HFFc6 (cell line): ENCODE results near the gene MDFIC. TPM values are rescaled to one million over a fixed set of nuclear protein-coding genes. Genes with fewer than 3 reads are reported as not detected.
A peak's percentile ranks its signal among the peaks of the same experiment; 100 is the strongest.
"Not testable (repeated sequence)": the region's sequence is repeated elsewhere in the genome, so short reads cannot be mapped to it uniquely, and the experiment has no call there.

Experiments used
- DNase-seq: peaks from one replicate; pipeline ENCODE4 v3.0.0-alpha.2; 2018
- H3K27ac Mint-ChIP-seq: 2 replicates; pipeline ENCODE4 v1.8.0; 2020; ENCODE audit warnings: mild to moderate bottlenecking, mixed read lengths
- H3K27me3 Mint-ChIP-seq: 2 replicates; pipeline ENCODE4 v1.8.0; 2021; ENCODE audit warnings: mild to moderate bottlenecking, moderate library complexity, mixed read lengths; ENCODE audit not compliant: insufficient read depth
- H3K36me3 Mint-ChIP-seq: 2 replicates; pipeline ENCODE4 v1.8.0; 2021; ENCODE audit warnings: low read depth, mixed read lengths
- H3K4me1 Mint-ChIP-seq: 2 replicates; pipeline ENCODE4 v1.8.0; 2020; ENCODE audit warnings: low read depth, mixed read lengths
- H3K4me3 Mint-ChIP-seq: 2 replicates; pipeline ENCODE4 v1.8.0; 2020; ENCODE audit warnings: mild to moderate bottlenecking, moderate library complexity, mixed read lengths
- H3K9me3 Mint-ChIP-seq: 2 replicates; pipeline ENCODE4 v1.8.0; 2020; ENCODE audit warnings: mild to moderate bottlenecking, mixed read lengths
- total RNA-seq, 6 experiments: library from RNA; stranded (reverse); fragmentation: NEBNext Ultra II Directional; extraction: Animal tissue kit (Norgen Biotek cat#: 25700); gene quantifications; 2 replicates in 1 of 6; 3 replicates in 5 of 6; pipeline ENCODE4 v1.2.3, GENCODE V29; 2021
- TF ChIP-seq, protein P1 (sequence below): fragments of 200-600 bp; sonication (generic); IDR thresholded peaks from 2 replicates; pipeline ENCODE4 v1.5.0; 2021; ENCODE audit warnings: antibody characterized with exemption, mild to moderate bottlenecking

Gene MDFIC
- total RNA-seq, 6 experiments from 2014 or later = 33.3 to 57.9 (median 45.5) TPM

- H3K9me3 Mint-ChIP-seq = no peaks in the 10 kb centered on the region
- H3K27me3 Mint-ChIP-seq = no peaks in the 10 kb centered on the region
- peaks cover 49% of the 10 kb centered on the region for H3K4me1 Mint-ChIP-seq
- TF ChIP-seq, protein P1, sequence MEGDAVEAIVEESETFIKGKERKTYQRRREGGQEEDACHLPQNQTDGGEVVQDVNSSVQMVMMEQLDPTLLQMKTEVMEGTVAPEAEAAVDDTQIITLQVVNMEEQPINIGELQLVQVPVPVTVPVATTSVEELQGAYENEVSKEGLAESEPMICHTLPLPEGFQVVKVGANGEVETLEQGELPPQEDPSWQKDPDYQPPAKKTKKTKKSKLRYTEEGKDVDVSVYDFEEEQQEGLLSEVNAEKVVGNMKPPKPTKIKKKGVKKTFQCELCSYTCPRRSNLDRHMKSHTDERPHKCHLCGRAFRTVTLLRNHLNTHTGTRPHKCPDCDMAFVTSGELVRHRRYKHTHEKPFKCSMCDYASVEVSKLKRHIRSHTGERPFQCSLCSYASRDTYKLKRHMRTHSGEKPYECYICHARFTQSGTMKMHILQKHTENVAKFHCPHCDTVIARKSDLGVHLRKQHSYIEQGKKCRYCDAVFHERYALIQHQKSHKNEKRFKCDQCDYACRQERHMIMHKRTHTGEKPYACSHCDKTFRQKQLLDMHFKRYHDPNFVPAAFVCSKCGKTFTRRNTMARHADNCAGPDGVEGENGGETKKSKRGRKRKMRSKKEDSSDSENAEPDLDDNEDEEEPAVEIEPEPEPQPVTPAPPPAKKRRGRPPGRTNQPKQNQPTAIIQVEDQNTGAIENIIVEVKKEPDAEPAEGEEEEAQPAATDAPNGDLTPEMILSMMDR = no peak
- H3K4me3 Mint-ChIP-seq = no peak overlapping the region
- peaks cover under 1% of the 10 kb centered on the region; the same call in 1 of the 2 replicates for H3K36me3 Mint-ChIP-seq
- DNase-seq = no peak
- H3K27ac Mint-ChIP-seq = peak overlapping the region; percentile 62
These were observed 35.7 kb upstream of the MDFIC start for GRCh38 chr7:114886241-114886640.

- H3K36me3 Mint-ChIP-seq, DNase-seq, H3K27me3 Mint-ChIP-seq, H3K4me3 Mint-ChIP-seq, H3K9me3 Mint-ChIP-seq: not testable (repeated sequence)
- Mint-ChIP-seq H3K4me1 (peaks cover 49% of the 10 kb centered on the region), H3K27ac (peak overlapping the region; percentile 75)
These were observed 32.8 kb upstream of the MDFIC start for GRCh38 chr7:114889116-114889515.

- H3K27ac Mint-ChIP-seq = peak overlapping the region; percentile 75
- H3K4me3 Mint-ChIP-seq = no peak overlapping the region
- DNase-seq = peak; percentile 96
- no peaks in the 10 kb centered on the region for H3K27me3 Mint-ChIP-seq
- H3K4me1 Mint-ChIP-seq = peaks cover 46% of the 10 kb centered on the region
- TF ChIP-seq, protein P1 = no peak
- H3K9me3 Mint-ChIP-seq = peaks cover 6% of the 10 kb centered on the region; the same call in 1 of the 2 replicates
- H3K36me3 Mint-ChIP-seq = no peaks in the 10 kb centered on the region; the same call in 1 of the 2 replicates
These were observed 32.1 kb upstream of the MDFIC start for GRCh38 chr7:114889646-114890285.

DNA sequence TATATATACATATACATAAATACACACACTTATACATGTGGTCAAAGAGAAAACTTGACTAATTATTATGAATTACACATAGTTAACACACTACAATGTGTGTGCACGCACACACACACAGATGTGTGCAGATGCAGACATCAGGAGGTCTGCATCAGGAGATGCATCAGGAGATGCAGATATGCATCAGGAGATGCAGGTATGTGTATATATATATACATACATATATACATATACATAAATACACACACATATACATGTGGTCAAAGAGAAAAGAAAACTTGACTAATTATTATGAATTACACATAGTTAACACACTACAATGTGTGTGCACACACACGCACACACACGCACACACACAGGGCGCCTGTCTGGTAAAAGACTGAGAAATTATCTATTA, 31.3 kb upstream of the MDFIC start:
- Mint-ChIP-seq H3K27ac (no peak overlapping the region), H3K4me3 (no peak overlapping the region), H3K36me3 (no peaks in the 10 kb centered on the region; the same call in 1 of the 2 replicates), H3K9me3 (peaks cover 6% of the 10 kb centered on the region; the same call in 1 of the 2 replicates), H3K4me1 (peaks cover 38% of the 10 kb centered on the region), H3K27me3 (no peaks in the 10 kb centered on the region)
- TF ChIP-seq, protein P1 = no peak
- no peak for DNase-seq

DNA sequence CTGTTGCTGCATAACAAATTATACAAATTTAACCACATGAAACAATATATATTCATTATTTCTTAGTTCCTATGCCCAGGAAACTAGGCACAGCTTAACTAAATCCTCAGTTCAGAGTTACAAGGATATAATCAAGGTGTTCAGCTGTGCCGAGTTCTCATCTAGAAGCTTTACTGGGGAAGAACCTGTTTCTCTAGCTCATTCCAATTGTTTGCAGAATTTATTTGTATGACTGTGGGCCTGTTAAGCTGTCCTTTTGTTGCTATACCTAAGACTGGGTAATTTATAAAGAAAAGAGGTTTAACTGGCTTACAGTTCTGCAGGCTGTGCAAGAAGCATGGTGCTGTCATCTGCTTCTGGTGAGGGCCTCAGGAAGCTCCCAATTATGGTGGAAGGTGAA, 21.8 kb upstream of the MDFIC start:
- Mint-ChIP-seq H3K4me1 (peaks cover 13% of the 10 kb centered on the region), H3K9me3 (no peaks in the 10 kb centered on the region), H3K36me3 (no peaks in the 10 kb centered on the region), H3K27ac (no peak overlapping the region), H3K27me3 (no peaks in the 10 kb centered on the region), H3K4me3 (no peak overlapping the region)
- DNase-seq = no peak
- TF ChIP-seq, protein P1 = no peak

DNA sequence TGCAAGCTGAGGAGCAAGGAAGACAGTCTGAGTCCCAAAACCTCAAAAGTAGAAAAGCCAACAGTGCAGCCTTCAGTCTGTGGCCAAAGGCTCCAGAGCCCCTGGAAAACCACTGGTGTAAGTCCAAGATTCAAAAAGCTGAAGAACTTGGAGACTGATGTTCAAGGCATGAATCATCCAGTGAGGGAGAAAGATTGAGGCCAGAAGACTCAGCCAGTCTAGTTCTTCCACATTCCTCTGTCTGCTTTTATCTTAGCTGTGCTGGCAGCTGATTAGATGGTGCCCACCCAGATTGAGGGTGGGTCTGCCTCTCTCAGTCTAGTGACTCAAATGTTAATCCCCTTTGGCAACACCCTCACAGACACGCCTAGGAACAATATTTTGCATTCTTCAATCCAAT, 20.1 kb upstream of the MDFIC start:
- peaks cover 13% of the 10 kb centered on the region for H3K4me1 Mint-ChIP-seq
- no peak overlapping the region; the same call in 1 of the 2 replicates for H3K27ac Mint-ChIP-seq
- DNase-seq = peak; percentile 30
- TF ChIP-seq, protein P1 = no peak
- no peaks in the 10 kb centered on the region for H3K27me3 Mint-ChIP-seq
- no peak overlapping the region for H3K4me3 Mint-ChIP-seq
- no peaks in the 10 kb centered on the region for H3K36me3 Mint-ChIP-seq
- H3K9me3 Mint-ChIP-seq = no peaks in the 10 kb centered on the region
